PFSK-1 (cell line): ENCODE results near the gene SSX2IP.

Experiments used
- FOXP2 ChIP-seq: optimal IDR thresholded peaks from 2 replicates; pipeline ENCODE3; 2011; ENCODE audit warnings: borderline replicate concordance, control low read depth, inconsistent platforms; ENCODE audit not compliant: insufficient read depth; ENCODE audit errors: extremely low read length, extremely low read depth
- POLR2AphosphoS5 ChIP-seq: IDR thresholded peaks from 2 replicates; pipeline ENCODE4 v1.6.1; 2012; ENCODE audit warnings: low read depth, mild to moderate bottlenecking, control low read depth, low read length, moderate library complexity
- REST ChIP-seq, 2 experiments: IDR thresholded peaks; 2 replicates each; pipeline versions ENCODE4 v1.6.1 to v1.8.0; 2011 to 2012; ENCODE audit warnings: low read depth in 2 of 2, low read length in 2 of 2, control low read depth in 1 of 2, inconsistent platforms in 1 of 2, mild to moderate bottlenecking in 1 of 2, moderate library complexity in 1 of 2; ENCODE audit not compliant: insufficient read depth in 1 of 2
- SIN3A ChIP-seq: IDR thresholded peaks from 2 replicates; pipeline ENCODE4 v1.6.1; 2012; ENCODE audit warnings: mild to moderate bottlenecking, low read length, moderate library complexity, borderline replicate concordance; ENCODE audit not compliant: insufficient read depth
- TAF1 ChIP-seq: IDR thresholded peaks from 2 replicates; pipeline ENCODE4 v1.6.1; 2012; ENCODE audit warnings: low read length, control low read depth, borderline replicate concordance; ENCODE audit not compliant: insufficient read depth

- no peak for TF ChIP-seq POLR2AphosphoS5
- no peak for TF ChIP-seq FOXP2
- no peak for TF ChIP-seq REST (IDR thresholded peaks at IDR 0.05; ENCODE audit: insufficient read depth in 1 of 2, low read depth in 2 of 2, low read length in 2 of 2)
- no peak for TF ChIP-seq TAF1
- no peak for TF ChIP-seq SIN3A
These were observed 17.8 kb upstream of the SSX2IP start for GRCh38 chr1:84708031-84708430.
